ENCODE results near the gene ACSL6. TPM values are rescaled to one million over a fixed set of nuclear protein-coding genes. Genes with fewer than 3 reads are reported as not detected.

Gene ACSL6
- total and polyA plus RNA-seq, 2 donors (not counting 1 experiment from before 2014, with no cell fraction given), result 0.03 to 0.62 TPM

DNA sequence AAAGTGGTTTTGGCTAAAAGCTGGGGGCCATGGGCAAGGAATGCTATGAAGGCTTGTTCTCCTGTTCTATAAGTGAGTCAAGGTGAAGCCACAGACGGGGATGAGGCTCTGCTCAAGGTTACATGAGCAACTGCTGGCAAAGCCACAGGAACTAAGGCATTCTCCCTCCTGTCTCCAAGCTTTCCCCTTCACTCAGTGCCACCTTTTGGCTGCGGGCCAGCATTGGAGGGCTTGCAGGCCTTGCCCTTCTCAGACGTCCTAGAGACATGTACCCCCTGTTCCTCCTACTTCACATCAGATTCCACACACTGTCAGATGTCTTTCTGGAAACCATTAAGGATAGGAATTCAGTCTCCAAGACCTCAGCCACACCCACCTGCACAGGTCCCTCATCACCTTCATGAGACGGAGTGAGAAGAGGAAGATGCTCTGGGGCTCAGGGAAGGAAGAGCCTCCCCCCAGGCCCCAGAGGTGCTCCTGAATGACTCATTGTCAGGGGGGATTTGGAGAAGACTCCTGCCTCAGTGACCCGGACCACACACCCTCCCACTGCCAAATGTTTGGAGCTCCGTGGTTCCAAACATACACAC is 45.5 kb downstream of the ACSL6 start:
- Histone ChIP-seq H2AFZ (ENCODE audit: insufficient read depth, low read depth, low read length, poor library complexity, severe bottlenecking) (no peak overlapping the region), H3K4me2 (replicated peaks; ENCODE audit: low read depth, low read length, poor library complexity, severe bottlenecking) (no peak overlapping the region), H3K9me3 (ENCODE audit: control extremely low read depth in 1 of 3, control insufficient read depth in 2 of 3, insufficient read depth in 1 of 3, low read length in 2 of 3) (no peaks in the 10 kb centered on the region), H3K36me3 (replicated peaks in 1 of 2; ENCODE audit: control extremely low read depth in 1 of 2, control insufficient read depth in 1 of 2, extremely low read depth in 1 of 2, insufficient read depth in 2 of 2, low read length in 1 of 2) (no peaks in the 10 kb centered on the region), H3K4me1 (ENCODE audit: control insufficient read depth in 2 of 2, insufficient read depth in 2 of 2, low read length in 2 of 2) (no peaks in the 10 kb centered on the region), H3K27me3 (replicated peaks in 1 of 4; ENCODE audit: control extremely low read depth in 1 of 4, control insufficient read depth in 3 of 4, insufficient read depth in 4 of 4, low read length in 3 of 4) (no peaks in the 10 kb centered on the region), H3K27ac (ENCODE audit: low read length in 2 of 2) (no peak overlapping the region), H3K9ac (ENCODE audit: low read length) (no peak overlapping the region), H3K79me2 (ENCODE audit: control insufficient read depth, insufficient read depth, low read length) (no peaks in the 10 kb centered on the region), H4K20me1 (ENCODE audit: control insufficient read depth, insufficient read depth, low read length, poor library complexity, severe bottlenecking) (no peaks in the 10 kb centered on the region), H3K4me3 (ENCODE audit: control extremely low read depth in 1 of 5, extremely low read depth in 1 of 5, insufficient read depth in 1 of 5, low read depth in 2 of 5, low read length in 4 of 5) (no peak overlapping the region)
- DNase-seq, result no peak
- 72% methylated on average over 4 of the region's 6 CpGs for WGBS (ENCODE audit: insufficient coverage)
- H3K27me3 Mint-ChIP-seq, result peaks cover 16% of the 10 kb centered on the region
- no peak overlapping the region for H3K27ac Mint-ChIP-seq
- intact Hi-C loops (cut with micrococcal nuclease), result no loop called here
- ATAC-seq (ENCODE audit: low read depth), result no peak
- POLR2A ChIA-PET, result no interaction called here
- H3K4me1 Mint-ChIP-seq, result no peaks in the 10 kb centered on the region
- H3K4me3 Mint-ChIP-seq, result no peak overlapping the region
- CTCF ChIA-PET, result no interaction called here
- no peaks in the 10 kb centered on the region for H3K9me3 Mint-ChIP-seq (ENCODE audit: insufficient read depth)
- TF ChIP-seq EZH2 (IDR thresholded peaks at IDR 0.05; ENCODE audit: borderline replicate concordance, insufficient read depth, low read depth, low read length, poor library complexity, severe bottlenecking), result no peak
- TF ChIP-seq, protein P1, sequence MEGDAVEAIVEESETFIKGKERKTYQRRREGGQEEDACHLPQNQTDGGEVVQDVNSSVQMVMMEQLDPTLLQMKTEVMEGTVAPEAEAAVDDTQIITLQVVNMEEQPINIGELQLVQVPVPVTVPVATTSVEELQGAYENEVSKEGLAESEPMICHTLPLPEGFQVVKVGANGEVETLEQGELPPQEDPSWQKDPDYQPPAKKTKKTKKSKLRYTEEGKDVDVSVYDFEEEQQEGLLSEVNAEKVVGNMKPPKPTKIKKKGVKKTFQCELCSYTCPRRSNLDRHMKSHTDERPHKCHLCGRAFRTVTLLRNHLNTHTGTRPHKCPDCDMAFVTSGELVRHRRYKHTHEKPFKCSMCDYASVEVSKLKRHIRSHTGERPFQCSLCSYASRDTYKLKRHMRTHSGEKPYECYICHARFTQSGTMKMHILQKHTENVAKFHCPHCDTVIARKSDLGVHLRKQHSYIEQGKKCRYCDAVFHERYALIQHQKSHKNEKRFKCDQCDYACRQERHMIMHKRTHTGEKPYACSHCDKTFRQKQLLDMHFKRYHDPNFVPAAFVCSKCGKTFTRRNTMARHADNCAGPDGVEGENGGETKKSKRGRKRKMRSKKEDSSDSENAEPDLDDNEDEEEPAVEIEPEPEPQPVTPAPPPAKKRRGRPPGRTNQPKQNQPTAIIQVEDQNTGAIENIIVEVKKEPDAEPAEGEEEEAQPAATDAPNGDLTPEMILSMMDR (IDR thresholded peaks at IDR 0.05), result no peak

DNA sequence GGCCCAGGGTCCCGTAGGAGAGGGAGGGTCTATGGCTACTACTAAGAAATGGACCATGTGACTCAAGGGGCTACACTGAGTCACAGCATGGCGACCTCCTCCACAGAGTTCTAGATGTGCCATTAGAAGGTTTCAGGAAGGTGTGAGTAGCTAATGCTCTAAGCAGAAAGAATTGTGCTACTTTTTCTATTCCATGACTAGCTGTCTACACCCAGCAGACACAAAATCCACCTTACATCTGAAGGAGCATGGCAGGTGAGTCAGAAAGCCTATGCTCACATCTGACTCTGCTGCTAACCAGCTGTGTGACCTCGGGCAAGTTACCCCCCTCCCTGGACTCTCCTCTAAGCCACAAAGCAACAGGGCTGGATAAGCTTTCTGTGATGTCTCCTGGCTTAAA is 51.6 kb downstream of the ACSL6 start:
- Histone ChIP-seq H3K27ac (ENCODE audit: low read length in 2 of 2) (no peak overlapping the region), H4K20me1 (ENCODE audit: control insufficient read depth, insufficient read depth, low read length, poor library complexity, severe bottlenecking) (no peaks in the 10 kb centered on the region), H3K9me3 (ENCODE audit: control extremely low read depth in 1 of 3, control insufficient read depth in 2 of 3, insufficient read depth in 1 of 3, low read length in 2 of 3) (no peaks in the 10 kb centered on the region), H3K79me2 (ENCODE audit: control insufficient read depth, insufficient read depth, low read length) (no peaks in the 10 kb centered on the region), H3K4me1 (ENCODE audit: control insufficient read depth in 2 of 2, insufficient read depth in 2 of 2, low read length in 2 of 2) (no peaks in the 10 kb centered on the region), H3K9ac (ENCODE audit: low read length) (no peak overlapping the region), H3K4me2 (replicated peaks; ENCODE audit: low read depth, low read length, poor library complexity, severe bottlenecking) (no peak overlapping the region), H2AFZ (ENCODE audit: insufficient read depth, low read depth, low read length, poor library complexity, severe bottlenecking) (no peak overlapping the region), H3K27me3 (replicated peaks in 1 of 4; ENCODE audit: control extremely low read depth in 1 of 4, control insufficient read depth in 3 of 4, insufficient read depth in 4 of 4, low read length in 3 of 4) (no peaks in the 10 kb centered on the region), H3K36me3 (replicated peaks in 1 of 2; ENCODE audit: control extremely low read depth in 1 of 2, control insufficient read depth in 1 of 2, extremely low read depth in 1 of 2, insufficient read depth in 2 of 2, low read length in 1 of 2) (no peaks in the 10 kb centered on the region), H3K4me3 (ENCODE audit: control extremely low read depth in 1 of 5, extremely low read depth in 1 of 5, insufficient read depth in 1 of 5, low read depth in 2 of 5, low read length in 4 of 5) (no peak overlapping the region)
- POLR2A ChIA-PET, result no interaction called here
- CTCF ChIA-PET, result no interaction called here
- H3K4me1 Mint-ChIP-seq, result no peaks in the 10 kb centered on the region
- no peaks in the 10 kb centered on the region for H3K9me3 Mint-ChIP-seq (ENCODE audit: insufficient read depth)
- ATAC-seq (ENCODE audit: low read depth) (no peak), DNase-seq (no peak)
- intact Hi-C loops (cut with micrococcal nuclease), result no loop called here
- H3K27me3 Mint-ChIP-seq, result peaks cover 7% of the 10 kb centered on the region
- TF ChIP-seq EZH2 (IDR thresholded peaks at IDR 0.05; ENCODE audit: borderline replicate concordance, insufficient read depth, low read depth, low read length, poor library complexity, severe bottlenecking), result no peak
- TF ChIP-seq, protein P1 (IDR thresholded peaks at IDR 0.05), result no peak
- no peak overlapping the region for H3K27ac Mint-ChIP-seq
- 100% methylated on average over 3 of the region's 3 CpGs for WGBS (ENCODE audit: insufficient coverage)
- H3K4me3 Mint-ChIP-seq, result no peak overlapping the region
